D721Med (cell line): ENCODE data around the gene NSD2.

Source experiments
- DNase-seq: peaks from one replicate; pipeline ENCODE4 v3.0.0; 2011; ENCODE audit warnings: low spot score; ENCODE audit not compliant: insufficient read length
- FAIRE-seq: peaks from 2 replicates; lab custom pipeline; 2011; peaks lifted over from hg19 to GRCh38; lab: Jason Lieb, UNC
- CTCF ChIP-seq: IDR thresholded peaks from 2 replicates; pipeline ENCODE4 v1.5.1; 2012; ENCODE audit warnings: mild to moderate bottlenecking, control low read depth; ENCODE audit not compliant: insufficient read depth; ENCODE audit errors: missing control alignments

The NSD2 gene

DNA sequence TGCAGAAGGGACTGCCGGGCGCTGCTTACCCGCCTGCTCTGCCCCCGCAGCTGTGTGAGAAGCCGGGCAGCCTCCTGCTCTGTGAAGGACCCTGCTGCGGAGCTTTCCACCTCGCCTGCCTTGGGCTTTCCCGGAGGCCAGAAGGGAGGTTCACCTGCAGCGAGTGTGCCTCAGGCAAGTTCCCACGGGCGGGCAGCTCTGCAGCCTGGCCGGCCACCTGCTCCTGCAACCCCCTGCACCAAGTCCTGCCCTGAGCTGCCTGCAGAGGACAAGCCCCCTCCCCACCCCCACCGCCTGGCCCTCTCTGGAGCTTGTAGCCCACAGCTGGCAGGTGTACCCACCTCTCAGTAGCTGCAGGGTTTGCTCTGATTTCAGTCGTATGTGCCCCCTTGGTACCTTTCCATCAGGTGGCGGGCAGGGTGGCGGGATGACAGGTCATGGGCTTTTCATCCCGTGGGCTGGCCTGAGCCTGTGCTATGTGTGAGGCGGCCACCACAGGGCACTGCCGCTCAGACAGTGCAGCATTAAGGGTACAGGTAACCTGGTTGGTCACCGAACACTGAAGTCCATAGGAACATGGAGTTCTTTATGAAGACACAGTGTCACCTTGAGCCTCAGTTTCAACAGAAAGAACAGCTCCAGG lies 81.0 kb downstream of the NSD2 start:
- DNase-seq (no peak), FAIRE-seq (no peak)
- TF ChIP-seq CTCF, result no peak

- no peak for TF ChIP-seq CTCF
- DNase-seq, result no peak
- no peak for FAIRE-seq
Observed at GRCh38 chr4:1952719-1953118, 81.5 kb downstream of the NSD2 start.

DNA sequence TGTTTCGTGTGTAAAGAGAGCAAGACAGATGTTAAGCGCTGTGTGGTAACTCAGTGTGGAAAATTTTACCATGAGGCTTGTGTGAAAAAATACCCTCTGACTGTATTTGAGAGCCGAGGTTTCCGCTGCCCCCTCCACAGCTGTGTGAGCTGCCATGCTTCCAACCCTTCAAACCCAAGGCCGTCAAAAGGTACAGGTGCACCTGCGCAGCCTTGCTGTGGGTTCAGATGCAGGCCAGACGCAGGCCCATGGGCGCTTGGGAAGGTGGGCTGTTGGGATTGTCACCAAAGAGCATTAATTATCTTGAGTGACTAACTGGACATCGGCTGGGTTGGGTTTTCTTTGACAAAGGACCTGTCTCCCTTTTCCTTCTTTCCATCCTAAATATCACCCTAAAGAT lies 82.1 kb downstream of the NSD2 start:
- TF ChIP-seq CTCF, result no peak
- FAIRE-seq (no peak), DNase-seq (no peak)

- DNase-seq (no peak), FAIRE-seq (no peak)
- no peak for TF ChIP-seq CTCF
Observed at GRCh38 chr4:1956631-1957030, 85.4 kb downstream of the NSD2 start.

- DNase-seq (no peak), FAIRE-seq (no peak)
- TF ChIP-seq CTCF, result no peak
Observed at GRCh38 chr4:1958276-1959103, 87.3 kb downstream of the NSD2 start.

- no peak for TF ChIP-seq CTCF
- FAIRE-seq (no peak), DNase-seq (no peak)
Observed at GRCh38 chr4:1959104-1959384, 87.9 kb downstream of the NSD2 start.
